OCI-LY1 (cell line): ENCODE results near the gene CDK10.

ENCODE experiments used
- EZH2 ChIP-seq: fragments of 200-600 bp; sonication (generic), shearing (Covaris generic); IDR thresholded peaks from 2 replicates; pipeline ENCODE4 v1.8.0; 2017; ENCODE audit warnings: borderline replicate concordance, mixed run types, mild to moderate bottlenecking, antibody characterized with exemption, low read length, moderate library complexity, mixed read lengths
- TF ChIP-seq, protein P1 (sequence below): fragments of 200-600 bp; sonication (generic), shearing (Covaris generic); IDR thresholded peaks from 2 replicates; pipeline ENCODE4 v1.5.1; 2017; ENCODE audit warnings: mild to moderate bottlenecking, antibody characterized with exemption, low read length, moderate library complexity, mixed read lengths

DNA sequence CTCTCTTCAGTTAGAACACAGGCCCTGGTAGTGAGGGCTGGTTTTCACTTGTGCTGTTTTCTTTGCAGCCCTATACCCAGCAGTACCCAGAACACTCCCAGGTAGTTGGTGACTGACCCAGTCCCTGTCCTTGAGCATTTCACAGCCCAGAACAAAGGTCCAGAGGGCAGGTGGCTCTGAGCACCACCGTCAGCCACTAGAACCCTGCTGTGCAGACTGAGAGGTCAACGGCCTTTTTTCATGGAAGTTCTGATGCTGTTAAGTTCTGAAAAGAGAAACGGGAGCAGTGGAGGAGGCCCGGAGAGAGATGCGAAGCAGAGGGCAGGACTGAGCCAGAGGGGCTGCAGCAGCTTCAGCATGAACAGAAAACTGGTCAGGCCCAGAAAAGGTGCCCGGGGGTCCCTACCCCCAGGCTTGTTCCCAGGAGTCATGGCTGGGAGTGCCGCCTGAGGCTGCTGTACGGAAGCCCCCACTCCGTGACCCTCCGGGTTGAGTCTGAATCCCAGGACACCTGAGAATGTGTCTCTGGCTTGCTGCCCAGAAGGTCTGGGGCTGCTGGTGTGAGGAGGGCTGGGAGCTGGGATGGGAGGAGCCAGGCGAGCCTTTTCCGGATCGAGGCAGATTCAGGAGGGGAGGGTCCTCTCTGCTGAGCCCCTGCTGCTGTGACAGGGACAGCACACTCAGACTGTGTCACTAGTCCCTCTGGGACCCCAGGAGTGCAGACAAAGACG is 43.5 kb downstream of the CDK10 start:
- TF ChIP-seq, protein P1, sequence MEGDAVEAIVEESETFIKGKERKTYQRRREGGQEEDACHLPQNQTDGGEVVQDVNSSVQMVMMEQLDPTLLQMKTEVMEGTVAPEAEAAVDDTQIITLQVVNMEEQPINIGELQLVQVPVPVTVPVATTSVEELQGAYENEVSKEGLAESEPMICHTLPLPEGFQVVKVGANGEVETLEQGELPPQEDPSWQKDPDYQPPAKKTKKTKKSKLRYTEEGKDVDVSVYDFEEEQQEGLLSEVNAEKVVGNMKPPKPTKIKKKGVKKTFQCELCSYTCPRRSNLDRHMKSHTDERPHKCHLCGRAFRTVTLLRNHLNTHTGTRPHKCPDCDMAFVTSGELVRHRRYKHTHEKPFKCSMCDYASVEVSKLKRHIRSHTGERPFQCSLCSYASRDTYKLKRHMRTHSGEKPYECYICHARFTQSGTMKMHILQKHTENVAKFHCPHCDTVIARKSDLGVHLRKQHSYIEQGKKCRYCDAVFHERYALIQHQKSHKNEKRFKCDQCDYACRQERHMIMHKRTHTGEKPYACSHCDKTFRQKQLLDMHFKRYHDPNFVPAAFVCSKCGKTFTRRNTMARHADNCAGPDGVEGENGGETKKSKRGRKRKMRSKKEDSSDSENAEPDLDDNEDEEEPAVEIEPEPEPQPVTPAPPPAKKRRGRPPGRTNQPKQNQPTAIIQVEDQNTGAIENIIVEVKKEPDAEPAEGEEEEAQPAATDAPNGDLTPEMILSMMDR = no peak
- TF ChIP-seq EZH2 = no peak
